RWPE2 (cell line): ENCODE results near the gene NFIX.
A peak's percentile ranks its signal among the peaks of the same experiment; 100 is the strongest.

Experiments
- ATAC-seq: fragments of 200-7000 bp; cut with Tn5 transposase; 3 replicates; pipeline ENCODE4 v1.9.1; 2021; ENCODE audit warnings: low read depth
- DNase-seq: peaks from one replicate; pipeline ENCODE4 v3.0.0-alpha.2; 2020; ENCODE audit warnings: low spot score
- H3K27ac ChIP-seq: fragments of 450-650 bp; 2 replicates; pipeline ENCODE4 v1.5.1; 2017; ENCODE audit warnings: mild to moderate bottlenecking; ENCODE audit not compliant: poor library complexity, severe bottlenecking
- H3K27me3 ChIP-seq: fragments of 250-450 bp; sonication (Bioruptor Pico); 2 replicates; pipeline ENCODE4 v1.5.1; 2021; ENCODE audit warnings: mild to moderate bottlenecking, moderate library complexity; ENCODE audit not compliant: insufficient read depth, poor library complexity, severe bottlenecking
- H3K36me3 ChIP-seq: fragments of 250-450 bp; sonication (Bioruptor Pico); 2 replicates; pipeline ENCODE4 v1.5.1; 2020; ENCODE audit warnings: low read depth, mild to moderate bottlenecking, moderate library complexity
- H3K4me1 ChIP-seq: fragments of 250-450 bp; sonication (Bioruptor Pico); 2 replicates; pipeline ENCODE4 v1.5.1; 2021; ENCODE audit warnings: mild to moderate bottlenecking, moderate library complexity; ENCODE audit not compliant: insufficient read depth, poor library complexity, severe bottlenecking
- H3K4me3 ChIP-seq: fragments of 250-450 bp; sonication (Bioruptor Pico); 2 replicates; pipeline ENCODE4 v1.5.1; 2021; ENCODE audit warnings: mild to moderate bottlenecking, moderate library complexity; ENCODE audit not compliant: severe bottlenecking
- H3K9me3 ChIP-seq: fragments of 250-450 bp; sonication (Bioruptor Pico); 2 replicates; pipeline ENCODE4 v1.5.1; 2021; ENCODE audit warnings: mild to moderate bottlenecking, moderate library complexity; ENCODE audit not compliant: severe bottlenecking
- TF ChIP-seq, protein P1 (sequence below): fragments of 450-650 bp; IDR thresholded peaks from one replicate; pipeline ENCODE4 v1.5.1; 2017; ENCODE audit warnings: mild to moderate bottlenecking, moderate library complexity; ENCODE audit not compliant: poor library complexity, severe bottlenecking

Gene NFIX

GRCh38 chr19:13091400-13092157, 96.3 kb downstream of the NFIX start:
- peak; percentile 55 for DNase-seq
- no peak for ATAC-seq
- Histone ChIP-seq H3K27ac (no peak overlapping the region), H3K4me3 (no peak overlapping the region), H3K9me3 (no peaks in the 10 kb centered on the region), H3K4me1 (no peaks in the 10 kb centered on the region), H3K27me3 (no peaks in the 10 kb centered on the region), H3K36me3 (no peaks in the 10 kb centered on the region)
- TF ChIP-seq, protein P1, sequence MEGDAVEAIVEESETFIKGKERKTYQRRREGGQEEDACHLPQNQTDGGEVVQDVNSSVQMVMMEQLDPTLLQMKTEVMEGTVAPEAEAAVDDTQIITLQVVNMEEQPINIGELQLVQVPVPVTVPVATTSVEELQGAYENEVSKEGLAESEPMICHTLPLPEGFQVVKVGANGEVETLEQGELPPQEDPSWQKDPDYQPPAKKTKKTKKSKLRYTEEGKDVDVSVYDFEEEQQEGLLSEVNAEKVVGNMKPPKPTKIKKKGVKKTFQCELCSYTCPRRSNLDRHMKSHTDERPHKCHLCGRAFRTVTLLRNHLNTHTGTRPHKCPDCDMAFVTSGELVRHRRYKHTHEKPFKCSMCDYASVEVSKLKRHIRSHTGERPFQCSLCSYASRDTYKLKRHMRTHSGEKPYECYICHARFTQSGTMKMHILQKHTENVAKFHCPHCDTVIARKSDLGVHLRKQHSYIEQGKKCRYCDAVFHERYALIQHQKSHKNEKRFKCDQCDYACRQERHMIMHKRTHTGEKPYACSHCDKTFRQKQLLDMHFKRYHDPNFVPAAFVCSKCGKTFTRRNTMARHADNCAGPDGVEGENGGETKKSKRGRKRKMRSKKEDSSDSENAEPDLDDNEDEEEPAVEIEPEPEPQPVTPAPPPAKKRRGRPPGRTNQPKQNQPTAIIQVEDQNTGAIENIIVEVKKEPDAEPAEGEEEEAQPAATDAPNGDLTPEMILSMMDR = no peak

DNA sequence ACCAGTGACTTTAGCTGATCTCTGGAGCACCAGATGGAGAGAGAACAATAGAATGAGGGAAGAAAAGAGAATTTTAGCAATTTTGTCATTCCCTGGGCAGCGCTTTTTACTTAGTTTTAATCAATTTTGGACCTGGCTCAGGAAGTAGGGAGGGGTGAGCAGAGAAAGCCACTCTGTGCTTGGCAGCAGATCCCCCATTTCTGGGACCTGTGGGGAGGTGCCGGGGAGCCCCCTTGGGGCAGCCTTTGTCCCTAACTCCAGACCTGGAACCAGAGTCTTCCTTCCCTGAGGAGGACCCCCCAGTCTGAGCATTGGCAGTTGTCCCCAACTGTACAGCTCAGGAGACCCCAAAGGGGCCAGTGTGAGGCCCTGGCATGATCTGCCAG, 96.9 kb downstream of the NFIX start:
- H3K4me1 ChIP-seq = no peaks in the 10 kb centered on the region
- H3K27me3 ChIP-seq = no peaks in the 10 kb centered on the region
- H3K36me3 ChIP-seq = no peaks in the 10 kb centered on the region
- no peak overlapping the region for H3K4me3 ChIP-seq
- TF ChIP-seq, protein P1 = no peak
- no peak for ATAC-seq
- no peak for DNase-seq
- no peaks in the 10 kb centered on the region for H3K9me3 ChIP-seq
- no peak overlapping the region for H3K27ac ChIP-seq

GRCh38 chr19:13092606-13093235, 97.4 kb downstream of the NFIX start:
- Histone ChIP-seq H3K27me3 (no peaks in the 10 kb centered on the region), H3K4me1 (no peaks in the 10 kb centered on the region)
- peak; percentile 44 for DNase-seq

GRCh38 chr19:13093407-13094105, 98.3 kb downstream of the NFIX start:
- Histone ChIP-seq H3K9me3 (no peaks in the 10 kb centered on the region), H3K36me3 (no peaks in the 10 kb centered on the region), H3K27me3 (no peaks in the 10 kb centered on the region), H3K4me3 (no peak overlapping the region), H3K4me1 (no peaks in the 10 kb centered on the region), H3K27ac (no peak overlapping the region)
- ATAC-seq = peak; percentile 62
- TF ChIP-seq, protein P1 = peak; percentile 90
- peak; percentile 53 for DNase-seq

More at GRCh38 chr19:13092606-13093235, 97.4 kb downstream of the NFIX start:
- no peak overlapping the region for H3K27ac ChIP-seq
- TF ChIP-seq, protein P1 = no peak
- ATAC-seq = no peak
- H3K4me3 ChIP-seq = no peak overlapping the region
- H3K36me3 ChIP-seq = no peaks in the 10 kb centered on the region
- no peaks in the 10 kb centered on the region for H3K9me3 ChIP-seq
